HG03460 (cell line): ENCODE results near the gene CBLIF.
"Not testable (repeated sequence)": the region's sequence is repeated elsewhere in the genome, so short reads cannot be mapped to it uniquely, and the experiment has no call there.

Experiments used
- ATAC-seq: cut with Tn5 transposase; IDR thresholded peaks from one replicate; pipeline ENCODE4 v1.9.1; 2021; ENCODE audit not compliant: unreplicated experiment

Gene CBLIF

DNA sequence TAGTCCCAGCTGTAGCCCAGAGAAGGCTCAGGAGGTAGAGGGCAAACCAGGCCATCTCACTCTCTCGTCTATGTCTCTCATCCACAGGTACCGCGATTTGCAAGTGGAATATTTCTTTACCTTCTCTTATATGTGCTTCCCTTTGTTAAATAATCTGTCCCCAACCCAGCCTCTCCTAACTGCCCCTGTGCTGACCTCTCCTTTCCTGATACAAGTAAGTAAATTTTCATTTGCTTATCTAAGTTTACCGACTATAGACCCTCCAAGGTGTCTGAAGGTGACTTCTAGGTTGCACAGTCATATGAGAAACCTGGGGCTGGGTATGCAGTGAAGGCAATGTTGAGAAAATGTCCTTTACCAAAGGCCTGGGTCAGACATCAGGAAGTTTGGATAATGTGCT lies at the start of gene CBLIF:
Gene CBLIF (minus strand): TSS at position 101 of the 400 bp plus-strand sequence. CDS start 46 bp downstream, at position 55.
- no peak for ATAC-seq

GRCh38 chr11:59894616-59895015 lies 49.3 kb upstream of the CBLIF start:
- no peak for ATAC-seq

GRCh38 chr11:59891781-59892181 lies 46.5 kb upstream of the CBLIF start:
- ATAC-seq: no peak

- ATAC-seq: not testable (repeated sequence)
Observed at GRCh38 chr11:59887156-59887555, 41.9 kb upstream of the CBLIF start.

- no peak for ATAC-seq
Observed at GRCh38 chr11:59883597-59883996, 38.3 kb upstream of the CBLIF start.

DNA sequence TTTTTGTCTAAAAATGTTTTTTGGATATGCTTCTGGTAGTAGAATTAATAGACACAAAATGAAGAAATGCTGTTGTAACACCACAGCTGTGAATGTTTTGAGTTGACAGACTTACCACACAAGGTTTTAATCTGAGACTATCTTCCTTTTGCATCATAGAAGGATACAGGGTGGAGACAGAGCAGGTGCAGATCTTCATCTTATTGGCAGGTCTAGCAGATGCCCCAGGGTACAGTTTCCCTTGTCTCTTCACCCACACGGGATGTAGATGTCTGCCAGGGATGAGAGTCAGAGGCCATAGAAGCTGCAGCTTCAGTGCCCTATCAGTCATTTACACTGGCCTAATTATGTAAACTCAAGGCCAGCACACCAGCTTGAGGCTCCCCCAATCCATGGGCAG lies 34.3 kb upstream of the CBLIF start:
- no peak for ATAC-seq

DNA sequence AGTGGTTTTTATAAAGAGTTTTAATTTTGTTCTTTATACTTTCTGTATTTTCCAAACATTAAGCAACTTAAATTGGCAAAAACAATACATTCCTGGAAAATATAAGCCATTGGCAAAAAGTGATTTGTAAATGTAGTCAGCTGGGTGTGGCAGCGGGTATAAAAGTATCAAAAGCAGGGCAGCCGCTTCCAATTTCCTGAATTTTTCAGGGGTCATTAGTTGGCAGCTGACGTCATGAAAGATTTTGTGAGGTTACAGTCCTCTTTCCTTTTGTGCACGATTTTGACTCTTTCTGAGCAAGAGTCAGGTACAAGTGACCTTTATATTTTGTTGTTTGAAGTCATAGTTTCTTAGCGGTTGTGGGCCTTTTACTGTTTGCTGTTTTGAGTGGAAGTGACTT lies 33.3 kb upstream of the CBLIF start, which contains the start of gene OOSP3:
Gene OOSP3 (plus strand): TSS at position 208 of the 400 bp plus-strand sequence. CDS start 27 bp downstream, at position 235.
- no peak for ATAC-seq

GRCh38 chr11:59877784-59878183 lies 32.5 kb upstream of the CBLIF start:
- no peak for ATAC-seq

- ATAC-seq: no peak
Observed at GRCh38 chr11:59877325-59877724, 32.0 kb upstream of the CBLIF start.

- ATAC-seq: no peak
Observed at GRCh38 chr11:59875856-59876519, 30.7 kb upstream of the CBLIF start.

GRCh38 chr11:59872076-59872475 lies 26.8 kb upstream of the CBLIF start:
- ATAC-seq: no peak

DNA sequence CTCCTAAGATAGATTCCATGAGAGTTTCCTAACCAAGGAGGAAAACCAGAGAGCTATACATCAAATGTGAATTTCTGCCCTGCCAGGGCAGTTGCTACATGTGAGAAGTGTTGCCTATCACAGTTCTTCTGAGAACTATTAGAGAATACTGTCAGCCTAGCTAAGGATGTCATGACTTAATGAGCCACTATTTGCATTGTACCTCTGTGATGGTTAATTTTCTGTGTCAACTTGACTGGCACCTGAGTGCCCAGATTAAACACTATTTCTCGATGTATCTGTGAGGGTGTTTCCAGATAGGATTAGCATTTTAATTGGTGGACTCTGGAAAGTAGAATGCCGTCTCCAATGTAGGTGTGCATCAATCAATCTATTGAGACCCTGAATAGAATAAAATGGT lies 22.6 kb upstream of the CBLIF start:
- ATAC-seq: no peak

- ATAC-seq: no peak
Observed at GRCh38 chr11:59866836-59867235, 21.5 kb upstream of the CBLIF start.

GRCh38 chr11:59866397-59866796 lies 21.1 kb upstream of the CBLIF start, which contains the start of gene TCN1:
TCN1 (minus strand) TSS chr11:59866487; CDS start chr11:59866470, 17 bp downstream.
- no peak for ATAC-seq

GRCh38 chr11:59865031-59865430 lies 19.7 kb upstream of the CBLIF start:
- no peak for ATAC-seq

DNA sequence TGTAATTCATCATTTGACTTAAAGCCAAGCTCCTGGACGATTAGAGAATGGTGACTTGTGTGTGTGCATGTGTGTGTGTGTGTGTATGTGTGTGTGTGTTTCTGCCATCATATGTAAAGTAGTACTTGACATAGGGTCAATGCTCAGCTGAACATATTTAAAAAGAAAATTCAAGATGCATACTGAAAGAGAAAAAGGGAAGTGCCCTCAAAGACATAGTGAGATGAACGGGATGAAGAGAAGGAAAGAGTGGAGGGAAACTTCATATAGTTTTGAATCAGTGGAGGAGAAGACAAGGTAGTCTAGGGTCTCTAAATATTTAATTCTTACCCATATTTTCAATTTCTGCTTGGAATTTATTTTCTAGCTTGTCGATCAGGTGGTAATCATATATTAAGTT lies 17.0 kb upstream of the CBLIF start:
- no peak for ATAC-seq

DNA sequence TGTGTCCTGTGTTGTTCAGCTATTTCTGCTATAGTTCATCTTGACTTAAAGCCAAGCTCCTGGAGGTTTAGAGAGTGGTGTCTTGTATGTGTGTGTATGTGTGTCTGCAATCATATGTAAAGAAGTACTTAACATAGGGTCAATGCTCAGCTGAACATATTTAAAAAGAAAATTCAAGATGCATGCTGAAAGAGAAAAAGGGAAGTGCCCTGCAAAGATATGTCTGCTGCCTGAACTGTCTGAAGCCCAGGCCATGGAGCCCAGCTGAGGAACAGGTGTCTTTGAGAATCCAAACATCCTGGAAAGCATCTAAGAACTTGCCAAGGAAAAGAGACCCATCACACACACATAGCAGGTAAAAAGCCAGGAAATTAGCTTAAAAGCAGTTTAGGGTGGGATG lies 14.4 kb upstream of the CBLIF start:
- no peak for ATAC-seq

DNA sequence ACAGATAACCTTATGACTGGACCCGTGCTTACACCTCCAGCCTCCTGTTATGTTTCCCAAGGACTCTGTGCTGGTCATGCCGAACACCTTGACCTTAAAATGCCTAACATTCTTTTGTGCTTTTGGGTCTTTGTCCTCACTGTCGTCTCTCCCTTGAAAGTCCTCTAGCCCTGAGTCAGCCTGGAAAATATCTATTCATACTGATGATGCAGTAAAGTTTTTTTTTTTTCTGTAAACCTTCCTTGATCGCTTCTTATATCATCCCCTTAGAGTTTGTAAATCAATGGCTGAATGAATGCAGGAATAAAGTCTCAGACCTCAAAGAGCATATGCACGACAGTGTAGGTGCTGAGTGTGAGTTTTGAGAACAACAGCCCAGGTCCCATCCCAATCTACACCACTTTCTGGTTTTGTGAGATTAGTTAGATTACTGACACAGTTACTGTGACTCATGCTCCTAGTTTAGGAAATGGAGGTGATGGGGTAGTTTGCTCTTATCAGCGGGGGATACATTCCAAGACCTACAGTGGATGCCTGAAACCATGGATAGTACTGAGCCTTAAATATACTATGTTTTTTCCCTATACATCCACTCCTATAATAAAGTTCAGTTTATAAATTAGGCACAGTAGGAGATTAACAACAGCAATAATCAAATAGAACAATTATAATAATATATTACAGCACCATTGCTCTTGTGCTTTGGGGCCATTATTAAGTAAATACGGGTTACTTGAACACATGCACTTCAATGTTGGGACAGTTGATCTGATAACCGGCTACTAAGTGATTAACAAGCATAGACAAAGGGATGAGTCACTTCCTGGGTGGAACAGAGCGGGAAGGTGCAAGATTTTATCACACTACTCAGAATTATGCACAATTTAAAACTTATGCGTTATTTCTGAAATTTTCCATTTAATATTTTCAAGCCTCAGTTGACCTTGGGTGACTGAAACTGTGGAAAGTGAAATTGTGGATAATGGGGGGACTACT lies 12.4 kb upstream of the CBLIF start:
- ATAC-seq: no peak

DNA sequence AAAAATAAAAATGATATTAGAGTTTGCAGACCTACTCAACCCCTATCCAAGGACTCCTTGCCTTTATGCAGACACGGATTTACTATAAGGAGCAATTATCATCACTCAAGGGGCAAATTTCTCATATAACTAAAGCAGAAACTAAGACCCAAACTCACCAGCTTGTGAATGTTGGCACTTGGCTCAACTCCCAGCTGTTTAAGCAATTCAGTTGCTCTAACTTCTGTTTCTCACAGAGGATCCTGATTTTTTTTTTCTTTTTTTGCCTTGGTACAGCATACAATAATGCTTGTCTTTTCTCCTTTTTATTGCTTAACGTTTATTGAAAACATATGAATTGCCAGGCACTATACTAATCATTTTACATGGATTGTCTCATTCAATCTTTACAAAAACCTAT lies 9.6 kb upstream of the CBLIF start:
- no peak for ATAC-seq

GRCh38 chr11:59851416-59851815 lies 6.1 kb upstream of the CBLIF start:
- not testable (repeated sequence) for ATAC-seq

DNA sequence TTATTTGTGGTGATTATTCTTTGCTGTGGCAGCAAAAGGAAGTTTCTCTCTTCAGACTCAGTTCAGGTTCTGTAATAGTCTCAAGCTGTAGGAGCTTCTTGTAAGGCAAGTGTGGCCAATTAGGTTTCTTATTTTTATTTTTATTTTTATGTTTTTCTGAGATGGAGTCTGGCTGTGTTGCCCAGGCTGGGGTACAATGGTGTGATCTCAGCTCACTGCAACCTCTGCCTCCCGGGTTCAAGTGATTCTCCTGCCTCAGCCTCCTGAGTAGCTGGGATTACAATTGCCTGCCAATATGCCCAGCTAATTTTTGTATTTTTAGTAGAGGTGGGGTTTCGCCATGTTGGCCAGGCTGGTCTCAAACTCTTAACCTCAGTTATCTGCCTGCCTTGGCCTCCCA lies 4.3 kb upstream of the CBLIF start:
- ATAC-seq: not testable (repeated sequence)

DNA sequence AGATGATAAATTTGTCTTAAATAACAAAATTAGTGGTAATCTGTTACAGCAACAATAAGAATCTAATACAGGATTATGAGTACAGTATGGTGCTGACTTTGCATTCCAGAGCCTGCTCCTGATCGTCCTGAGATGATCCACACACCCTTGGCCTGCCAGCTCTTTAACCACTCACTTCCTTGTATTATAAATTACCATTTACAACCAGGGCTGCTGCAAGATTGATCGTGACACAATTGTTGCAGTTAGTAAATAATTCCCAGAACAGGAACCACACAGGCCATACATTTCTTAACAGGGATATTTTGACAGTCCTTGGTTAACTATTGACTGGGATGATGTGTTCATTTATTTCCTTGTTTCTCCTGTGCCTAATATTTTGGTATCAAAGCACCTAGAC lies 3.8 kb upstream of the CBLIF start:
- ATAC-seq: no peak
